SH-SY5Y (cell line): Measurements from ENCODE around the gene RMND5A.

ENCODE experiments used
- GATA2 ChIP-seq: IDR thresholded peaks from 2 replicates; pipeline ENCODE4 v1.6.1; 2011; ENCODE audit warnings: mild to moderate bottlenecking, low read depth, low read length
- GATA3 ChIP-seq: IDR thresholded peaks from 2 replicates; pipeline ENCODE4 v1.6.1; 2011; ENCODE audit warnings: low read depth, mild to moderate bottlenecking, low read length, moderate library complexity

DNA sequence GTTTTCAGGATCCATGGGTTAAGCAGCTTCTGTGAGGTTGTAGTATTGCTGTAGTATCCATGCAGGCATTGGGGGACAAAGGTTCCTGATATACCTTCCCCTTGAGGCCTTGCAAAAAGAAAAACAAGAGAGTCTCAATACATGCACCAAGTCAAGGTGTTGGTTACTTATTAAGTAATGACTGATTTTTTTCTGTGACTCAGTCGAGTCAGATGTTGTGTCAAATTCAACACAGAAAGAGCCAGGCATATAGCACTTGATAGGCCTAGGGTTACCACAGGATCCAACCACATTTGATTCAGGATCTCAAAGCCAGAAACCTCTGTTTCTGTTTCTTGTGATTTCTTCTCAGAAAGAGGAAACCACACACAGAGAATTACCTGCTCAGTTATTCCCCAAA, 95.5 kb downstream of the RMND5A start:
- no peak for TF ChIP-seq GATA2
- TF ChIP-seq GATA3 = no peak
